Endodermal cell (in vitro differentiated cells): ENCODE data around the gene TNFRSF9. TPM values are rescaled to one million over a fixed set of nuclear protein-coding genes. Genes with fewer than 3 reads are reported as not detected.

ENCODE experiments used
- DNase-seq: peaks from one replicate; pipeline ENCODE4 v3.0.0-alpha.2; 2017
- H3K27ac ChIP-seq: 2 replicates; pipeline ENCODE4 v1.5.1; 2013; ENCODE audit warnings: mild to moderate bottlenecking, low read depth, low read length, moderate library complexity
- H3K27me3 ChIP-seq: 2 replicates; pipeline ENCODE4 v1.6.1; 2013; ENCODE audit warnings: mild to moderate bottlenecking, low read length, moderate library complexity; ENCODE audit not compliant: insufficient read depth, control insufficient read depth, poor library complexity, severe bottlenecking
- H3K36me3 ChIP-seq: 2 replicates; pipeline ENCODE4 v1.7.0; 2013; ENCODE audit warnings: mild to moderate bottlenecking, low read length, moderate library complexity; ENCODE audit not compliant: control insufficient read depth, insufficient read depth
- H3K4me1 ChIP-seq: one replicate; pipeline ENCODE4 v1.7.0; 2013; ENCODE audit warnings: low read length; ENCODE audit not compliant: control insufficient read depth, insufficient read depth
- H3K4me3 ChIP-seq: 2 replicates; pipeline ENCODE4 v1.5.1; 2013; ENCODE audit warnings: mild to moderate bottlenecking, low read length, moderate library complexity
- H3K9ac ChIP-seq: 2 replicates; pipeline ENCODE4 v1.6.1; 2013; ENCODE audit warnings: mild to moderate bottlenecking, low read length, moderate library complexity; ENCODE audit not compliant: poor library complexity, severe bottlenecking; ENCODE audit errors: extremely low read depth
- H3K9me3 ChIP-seq: 2 replicates; pipeline ENCODE4 v1.6.1; 2013; ENCODE audit warnings: mild to moderate bottlenecking, low read length, moderate library complexity; ENCODE audit not compliant: control insufficient read depth
- H3K27ac Mint-ChIP-seq: 2 replicates; pipeline ENCODE4 v1.8.0; 2020; ENCODE audit warnings: mixed read lengths
- H3K27me3 Mint-ChIP-seq: 2 replicates; pipeline ENCODE4 v1.8.0; 2021; ENCODE audit warnings: mild to moderate bottlenecking, mixed read lengths; ENCODE audit not compliant: insufficient read depth
- H3K36me3 Mint-ChIP-seq: 2 replicates; pipeline ENCODE4 v1.8.0; 2020; ENCODE audit warnings: low read depth, mixed read lengths
- H3K4me1 Mint-ChIP-seq: 2 replicates; pipeline ENCODE4 v1.8.0; 2020; ENCODE audit warnings: mixed read lengths
- H3K4me3 Mint-ChIP-seq: 2 replicates; pipeline ENCODE4 v1.8.0; 2020; ENCODE audit warnings: mild to moderate bottlenecking, moderate library complexity, mixed read lengths
- H3K9me3 Mint-ChIP-seq: 2 replicates; pipeline ENCODE4 v1.8.0; 2020; ENCODE audit warnings: mild to moderate bottlenecking, mixed read lengths
- WGBS, 2 experiments: methylation state at CpG; one replicate each; pipeline versions ENCODE4 v1.1.5 to v1.1.7; 2013; ENCODE audit warnings: missing lambda C conversion rate in 2 of 2, mixed read lengths in 1 of 2; ENCODE audit not compliant: insufficient coverage in 1 of 2, insufficient read length in 1 of 2; 5-methylcytosine and 5-hydroxymethylcytosine counted together
- total RNA-seq, 2 donors: library from RNA; stranded (reverse); fragmentation: NEBNext Ultra II Directional in 1 of 2; extraction: Animal tissue kit (Norgen Biotek cat#: 25700) in 1 of 2; gene quantifications; 2 replicates in 1 of 2; 3 replicates in 1 of 2; pipeline ENCODE4 v1.2.1, GENCODE V29; 2021
- TF ChIP-seq, protein P1 (sequence below): fragments of 200-600 bp; sonication (generic); conservative IDR thresholded peaks from 2 replicates; pipeline ENCODE4 v1.5.0; 2021; ENCODE audit warnings: antibody characterized with exemption, mild to moderate bottlenecking

TNFRSF9 gene
- total RNA-seq, 2 donors from 2014 or later = not detected

DNA sequence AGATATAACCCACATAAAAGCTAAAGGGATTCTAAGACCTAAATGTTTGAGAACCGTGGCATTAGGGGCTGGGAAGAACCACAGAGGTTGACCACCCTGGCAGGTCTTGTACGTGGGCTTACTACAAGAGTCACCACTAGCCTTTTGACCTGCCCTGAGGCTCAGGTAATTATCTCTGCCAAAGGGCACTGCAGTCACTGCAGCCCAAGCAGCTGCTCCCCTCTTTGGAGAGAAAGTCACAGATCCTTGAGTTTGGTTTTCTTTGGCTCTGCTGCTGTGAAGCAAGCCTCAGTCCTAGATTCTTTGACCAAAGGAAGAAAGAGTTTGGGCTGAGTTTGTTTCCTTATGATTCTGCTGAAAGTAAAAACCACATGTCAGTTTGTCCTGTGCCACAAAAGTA is 32.4 kb upstream of the TNFRSF9 start:
- WGBS, 2 experiments = 93 to 94% methylated on average over 2 of the region's 2 CpGs
- Mint-ChIP-seq H3K36me3 (peaks cover 71% of the 10 kb centered on the region), H3K9me3 (no peaks in the 10 kb centered on the region)

DNA sequence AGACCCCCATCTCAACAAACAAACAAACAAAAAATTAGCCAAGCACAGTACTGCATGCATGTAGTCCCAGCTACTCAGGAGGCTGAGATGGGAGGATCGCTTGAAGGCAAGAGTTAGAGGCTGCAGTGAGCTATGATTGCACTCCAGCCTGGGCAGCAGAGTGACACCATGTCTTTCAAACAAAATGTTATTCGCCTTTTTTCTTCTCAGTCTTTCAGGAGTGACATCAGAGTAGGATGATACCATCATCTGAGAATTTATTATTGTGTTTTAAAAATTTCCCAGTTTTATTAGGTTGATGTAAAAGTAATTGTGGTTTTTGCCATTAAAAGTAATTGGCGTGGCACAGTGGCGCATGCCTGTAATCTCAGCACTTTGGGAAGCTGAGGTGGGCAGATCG is 31.6 kb upstream of the TNFRSF9 start:
- H3K4me1 Mint-ChIP-seq = peaks cover 2% of the 10 kb centered on the region

More for the DNA sequence above, 32.4 kb upstream of the TNFRSF9 start:
- TF ChIP-seq, protein P1, sequence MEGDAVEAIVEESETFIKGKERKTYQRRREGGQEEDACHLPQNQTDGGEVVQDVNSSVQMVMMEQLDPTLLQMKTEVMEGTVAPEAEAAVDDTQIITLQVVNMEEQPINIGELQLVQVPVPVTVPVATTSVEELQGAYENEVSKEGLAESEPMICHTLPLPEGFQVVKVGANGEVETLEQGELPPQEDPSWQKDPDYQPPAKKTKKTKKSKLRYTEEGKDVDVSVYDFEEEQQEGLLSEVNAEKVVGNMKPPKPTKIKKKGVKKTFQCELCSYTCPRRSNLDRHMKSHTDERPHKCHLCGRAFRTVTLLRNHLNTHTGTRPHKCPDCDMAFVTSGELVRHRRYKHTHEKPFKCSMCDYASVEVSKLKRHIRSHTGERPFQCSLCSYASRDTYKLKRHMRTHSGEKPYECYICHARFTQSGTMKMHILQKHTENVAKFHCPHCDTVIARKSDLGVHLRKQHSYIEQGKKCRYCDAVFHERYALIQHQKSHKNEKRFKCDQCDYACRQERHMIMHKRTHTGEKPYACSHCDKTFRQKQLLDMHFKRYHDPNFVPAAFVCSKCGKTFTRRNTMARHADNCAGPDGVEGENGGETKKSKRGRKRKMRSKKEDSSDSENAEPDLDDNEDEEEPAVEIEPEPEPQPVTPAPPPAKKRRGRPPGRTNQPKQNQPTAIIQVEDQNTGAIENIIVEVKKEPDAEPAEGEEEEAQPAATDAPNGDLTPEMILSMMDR = no peak
- H3K4me3 ChIP-seq = no peak overlapping the region
- no peak overlapping the region for H3K27ac ChIP-seq
- peaks cover 70% of the 10 kb centered on the region for H3K36me3 ChIP-seq
- Mint-ChIP-seq H3K27ac (no peak overlapping the region), H3K27me3 (no peaks in the 10 kb centered on the region), H3K4me3 (no peak overlapping the region), H3K4me1 (peaks cover 2% of the 10 kb centered on the region)
- no peaks in the 10 kb centered on the region for H3K27me3 ChIP-seq
- no peaks in the 10 kb centered on the region for H3K4me1 ChIP-seq
- no peak for DNase-seq
- no peak overlapping the region for H3K9ac ChIP-seq
- no peaks in the 10 kb centered on the region for H3K9me3 ChIP-seq

DNA sequence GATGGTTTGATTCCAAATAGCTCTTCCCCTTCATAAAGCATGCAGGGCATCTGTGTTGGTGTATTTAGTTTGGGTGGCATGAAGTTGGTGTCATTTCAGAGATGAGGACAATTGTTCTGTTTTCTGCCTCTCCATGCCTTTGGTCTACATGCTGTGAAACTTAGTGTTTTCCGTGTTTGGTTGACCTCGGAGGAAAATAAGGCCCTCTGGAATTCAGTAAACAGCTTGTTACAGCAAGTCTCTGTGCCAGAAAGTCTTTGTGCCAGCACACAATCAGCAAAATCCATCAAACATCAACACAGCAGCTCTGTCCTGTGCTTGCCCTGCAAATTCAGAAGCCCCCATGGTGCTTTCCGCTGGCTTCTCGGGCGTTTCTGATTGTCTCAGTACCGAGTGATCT is 30.4 kb upstream of the TNFRSF9 start:
- no peaks in the 10 kb centered on the region for H3K4me1 ChIP-seq
- no peak for DNase-seq
- no peak overlapping the region for H3K4me3 Mint-ChIP-seq
- peaks cover 2% of the 10 kb centered on the region for H3K4me1 Mint-ChIP-seq
- H3K27ac Mint-ChIP-seq = no peak overlapping the region
- peaks cover 70% of the 10 kb centered on the region for H3K36me3 ChIP-seq
- no peaks in the 10 kb centered on the region for H3K9me3 ChIP-seq
- no peaks in the 10 kb centered on the region for H3K27me3 ChIP-seq
- no peak overlapping the region for H3K27ac ChIP-seq
- H3K9ac ChIP-seq = no peak overlapping the region
- TF ChIP-seq, protein P1 = no peak
- H3K36me3 Mint-ChIP-seq = peaks cover 68% of the 10 kb centered on the region
- no peaks in the 10 kb centered on the region for H3K27me3 Mint-ChIP-seq
- WGBS, 2 experiments = 96 to 98% methylated on average over 6 of the region's 6 CpGs
- H3K9me3 Mint-ChIP-seq = no peaks in the 10 kb centered on the region
- no peak overlapping the region for H3K4me3 ChIP-seq

More for the DNA sequence above, 31.6 kb upstream of the TNFRSF9 start:
- H3K27ac Mint-ChIP-seq = no peak overlapping the region
- H3K27ac ChIP-seq = no peak overlapping the region
- no peak for DNase-seq
- no peak overlapping the region for H3K9ac ChIP-seq
- H3K27me3 ChIP-seq = no peaks in the 10 kb centered on the region
- TF ChIP-seq, protein P1 = no peak
- WGBS, 2 experiments = 96 to 97% methylated on average over 5 of the region's 5 CpGs
- H3K4me3 ChIP-seq = no peak overlapping the region
- no peaks in the 10 kb centered on the region for H3K9me3 Mint-ChIP-seq
- no peaks in the 10 kb centered on the region for H3K9me3 ChIP-seq
- H3K27me3 Mint-ChIP-seq = no peaks in the 10 kb centered on the region
- peaks cover 69% of the 10 kb centered on the region for H3K36me3 ChIP-seq
- peaks cover 67% of the 10 kb centered on the region for H3K36me3 Mint-ChIP-seq
- H3K4me3 Mint-ChIP-seq = no peak overlapping the region
- no peaks in the 10 kb centered on the region for H3K4me1 ChIP-seq
